GM23338 (cell line): Measurements from ENCODE around the gene FAM241A. TPM values are rescaled to one million over a fixed set of nuclear protein-coding genes. Genes with fewer than 3 reads are reported as not detected.

Experiments used
- ATAC-seq: fragments of 200-7000 bp; cut with Tn5 transposase; 3 replicates; pipeline ENCODE4 v1.9.1; 2020
- DNase-seq: peaks from one replicate; pipeline ENCODE4 v3.0.0-alpha.2; 2015; ENCODE audit warnings: low spot score
- H2AFZ ChIP-seq: fragments of 200-600 bp; sonication (generic); 2 replicates; pipeline ENCODE4 v1.8.0; 2016; ENCODE audit warnings: antibody characterized with exemption, mild to moderate bottlenecking, moderate library complexity
- H3F3A ChIP-seq: fragments of 200-600 bp; sonication (generic); replicated peaks from 2 replicates; pipeline ENCODE4 v1.8.0; 2017; ENCODE audit warnings: antibody characterized with exemption, mixed run types, low read depth
- H3K27ac ChIP-seq: fragments of 200-600 bp; sonication (generic); 2 replicates; pipeline ENCODE4 v1.6.1; 2016; ENCODE audit warnings: low read depth
- H3K27me3 ChIP-seq: fragments of 200-600 bp; sonication (generic); 2 replicates; pipeline ENCODE4 v1.8.0; 2016; ENCODE audit warnings: mild to moderate bottlenecking, mixed run types, moderate library complexity; ENCODE audit not compliant: insufficient read depth
- H3K36me3 ChIP-seq: fragments of 200-600 bp; sonication (generic); 2 replicates; pipeline ENCODE4 v1.8.0; 2016; ENCODE audit warnings: mild to moderate bottlenecking; ENCODE audit not compliant: insufficient read depth
- H3K4me1 ChIP-seq: fragments of 200-600 bp; sonication (generic); 2 replicates; pipeline ENCODE4 v1.8.0; 2016; ENCODE audit warnings: mild to moderate bottlenecking, moderate library complexity; ENCODE audit not compliant: insufficient read depth
- H3K4me2 ChIP-seq: fragments of 200-600 bp; sonication (generic); 2 replicates; pipeline ENCODE4 v1.7.1; 2017; ENCODE audit warnings: mixed run types
- H3K4me3 ChIP-seq: fragments of 200-600 bp; sonication (generic); 2 replicates; pipeline ENCODE4 v1.6.1; 2016; ENCODE audit warnings: mixed run types
- H3K79me2 ChIP-seq: fragments of 200-600 bp; sonication (generic); replicated peaks from 2 replicates; pipeline ENCODE4 v1.8.0; 2017; ENCODE audit warnings: mild to moderate bottlenecking; ENCODE audit not compliant: insufficient read depth
- H3K9me2 ChIP-seq: fragments of 200-600 bp; sonication (generic); 2 replicates; pipeline ENCODE4 v1.8.0; 2017; ENCODE audit not compliant: insufficient read depth
- H4K20me1 ChIP-seq: fragments of 200-600 bp; sonication (generic); replicated peaks from 2 replicates; pipeline ENCODE4 v1.8.0; 2017; ENCODE audit warnings: mild to moderate bottlenecking; ENCODE audit not compliant: insufficient read depth
- H3K27ac Mint-ChIP-seq: 2 replicates; pipeline ENCODE4 v1.8.0; 2020; ENCODE audit warnings: inconsistent platforms, mild to moderate bottlenecking, moderate library complexity, mixed read lengths
- H3K27me3 Mint-ChIP-seq: 3 replicates; pipeline ENCODE4 v1.8.0; 2022; ENCODE audit warnings: low read depth, mild to moderate bottlenecking, moderate library complexity, mixed read lengths, inconsistent platforms; ENCODE audit not compliant: insufficient read depth, poor library complexity
- H3K36me3 Mint-ChIP-seq: 3 replicates; pipeline ENCODE4 v1.8.0; 2021; ENCODE audit warnings: low read depth, mild to moderate bottlenecking, inconsistent platforms, moderate library complexity, mixed read lengths
- H3K4me1 Mint-ChIP-seq: 3 replicates; pipeline ENCODE4 v1.8.0; 2020; ENCODE audit warnings: mild to moderate bottlenecking, inconsistent platforms, mixed read lengths
- H3K4me3 Mint-ChIP-seq: 3 replicates; pipeline ENCODE4 v1.8.0; 2021; ENCODE audit warnings: moderate library complexity, mild to moderate bottlenecking, inconsistent platforms, mixed read lengths
- H3K9me3 Mint-ChIP-seq: 3 replicates; pipeline ENCODE4 v1.8.0; 2020; ENCODE audit warnings: moderate library complexity, mild to moderate bottlenecking, inconsistent platforms, mixed read lengths
- CREB1 ChIP-seq: fragments of 250-450 bp; sonication (Bioruptor Pico); IDR thresholded peaks from 2 replicates; pipeline ENCODE4 v1.5.0; 2020; ENCODE audit warnings: low read depth, mild to moderate bottlenecking, moderate library complexity
- EZH2 ChIP-seq: fragments of 200-600 bp; sonication (generic); IDR thresholded peaks from one replicate; pipeline ENCODE4 v1.8.0; 2017; ENCODE audit warnings: antibody characterized with exemption, mild to moderate bottlenecking, low read depth; ENCODE audit not compliant: unreplicated experiment
- EZH2phosphoT487 ChIP-seq: fragments of 200-600 bp; sonication (generic); IDR thresholded peaks from one replicate; pipeline ENCODE4 v1.8.1; 2018; ENCODE audit warnings: antibody characterized with exemption; ENCODE audit not compliant: unreplicated experiment
- JUNB ChIP-seq: IDR thresholded peaks from one replicate; pipeline ENCODE4 v1.6.1; 2016; ENCODE audit warnings: antibody characterized with exemption; ENCODE audit not compliant: unreplicated experiment
- NANOG ChIP-seq: IDR thresholded peaks from 2 replicates; pipeline ENCODE4 v1.6.1; 2016; ENCODE audit warnings: antibody characterized with exemption, borderline replicate concordance
- POLR2AphosphoS5 ChIP-seq: IDR thresholded peaks from 2 replicates; pipeline ENCODE4 v1.6.1; 2016; ENCODE audit warnings: antibody characterized with exemption, low read depth
- STAT1 ChIP-seq: IDR thresholded peaks from one replicate; pipeline ENCODE4 v1.6.1; 2016; ENCODE audit warnings: antibody characterized with exemption; ENCODE audit not compliant: unreplicated experiment
- ZNF331 ChIP-seq: fragments of 250-450 bp; sonication (Bioruptor Pico); IDR thresholded peaks from 2 replicates; pipeline ENCODE4 v1.5.0; 2020; ENCODE audit warnings: low read depth, mild to moderate bottlenecking, moderate library complexity
- ZNF462 ChIP-seq: fragments of 250-450 bp; sonication (Bioruptor Pico); IDR thresholded peaks from 2 replicates; pipeline ENCODE4 v1.5.0; 2020; ENCODE audit warnings: mild to moderate bottlenecking, moderate library complexity
- polyA plus RNA-seq: library from polyadenylated mRNA; unstranded; fragments of >200 nt; fragmentation: Nextera tagmentation; extraction: Ambion mirVana; gene quantifications from 2 replicates; pipeline ENCODE4 v1.2.1, GENCODE V29; 2016
- total RNA-seq: library from RNA; depleted of rRNA; stranded (reverse); fragments of >200 nt; shearing (Covaris generic); gene quantifications from 2 replicates; pipeline ENCODE4 v1.2.3, GENCODE V29; 2014
- TF ChIP-seq, protein P1 (sequence below): IDR thresholded peaks from one replicate; pipeline ENCODE4 v1.6.1; 2018; ENCODE audit warnings: antibody characterized with exemption; ENCODE audit not compliant: unreplicated experiment
- TF ChIP-seq, protein P2 (sequence below): IDR thresholded peaks from 2 replicates; pipeline ENCODE4 v1.6.1; 2016; ENCODE audit warnings: antibody characterized with exemption
- TF ChIP-seq, protein P3 (sequence below), 2 experiments: fragments of 200-600 bp in 1 of 2; sonication (generic) in 1 of 2; conservative IDR thresholded peaks; 2 replicates each; pipeline versions ENCODE4 v1.5.1 to v1.6.1; 2016 to 2017; ENCODE audit warnings: antibody characterized with exemption in 2 of 2, low read depth in 2 of 2, mild to moderate bottlenecking in 2 of 2, moderate library complexity in 1 of 2

Gene FAM241A
- total and polyA plus RNA-seq, 2 experiments from 2014 or later = 0.58 to 0.63 TPM

GRCh38 chr4:112113864-112114263, 31.4 kb upstream of the FAM241A start:
- H3K9me3 Mint-ChIP-seq = no peaks in the 10 kb centered on the region
- no peak overlapping the region for H3K4me3 Mint-ChIP-seq
- H3K36me3 Mint-ChIP-seq = no peaks in the 10 kb centered on the region
- no peak overlapping the region for H3K4me3 ChIP-seq
- H3K4me1 ChIP-seq = no peaks in the 10 kb centered on the region
- no peak overlapping the region for H2AFZ ChIP-seq
- no peaks in the 10 kb centered on the region for H3K79me2 ChIP-seq
- no peak overlapping the region for H3K27ac Mint-ChIP-seq
- no peaks in the 10 kb centered on the region for H3K36me3 ChIP-seq
- H3K9me2 ChIP-seq = no peaks in the 10 kb centered on the region
- no peak overlapping the region for H3K27ac ChIP-seq
- ATAC-seq (no peak), DNase-seq (no peak)
- no peak overlapping the region for H3K4me2 ChIP-seq
- no peaks in the 10 kb centered on the region for H3K4me1 Mint-ChIP-seq
- no peaks in the 10 kb centered on the region for H3K27me3 Mint-ChIP-seq
- no peaks in the 10 kb centered on the region for H4K20me1 ChIP-seq
- TF ChIP-seq STAT1 = no peak
- no peak for TF ChIP-seq CREB1 (CRISPR knock-in tag)
- TF ChIP-seq, protein P1, sequence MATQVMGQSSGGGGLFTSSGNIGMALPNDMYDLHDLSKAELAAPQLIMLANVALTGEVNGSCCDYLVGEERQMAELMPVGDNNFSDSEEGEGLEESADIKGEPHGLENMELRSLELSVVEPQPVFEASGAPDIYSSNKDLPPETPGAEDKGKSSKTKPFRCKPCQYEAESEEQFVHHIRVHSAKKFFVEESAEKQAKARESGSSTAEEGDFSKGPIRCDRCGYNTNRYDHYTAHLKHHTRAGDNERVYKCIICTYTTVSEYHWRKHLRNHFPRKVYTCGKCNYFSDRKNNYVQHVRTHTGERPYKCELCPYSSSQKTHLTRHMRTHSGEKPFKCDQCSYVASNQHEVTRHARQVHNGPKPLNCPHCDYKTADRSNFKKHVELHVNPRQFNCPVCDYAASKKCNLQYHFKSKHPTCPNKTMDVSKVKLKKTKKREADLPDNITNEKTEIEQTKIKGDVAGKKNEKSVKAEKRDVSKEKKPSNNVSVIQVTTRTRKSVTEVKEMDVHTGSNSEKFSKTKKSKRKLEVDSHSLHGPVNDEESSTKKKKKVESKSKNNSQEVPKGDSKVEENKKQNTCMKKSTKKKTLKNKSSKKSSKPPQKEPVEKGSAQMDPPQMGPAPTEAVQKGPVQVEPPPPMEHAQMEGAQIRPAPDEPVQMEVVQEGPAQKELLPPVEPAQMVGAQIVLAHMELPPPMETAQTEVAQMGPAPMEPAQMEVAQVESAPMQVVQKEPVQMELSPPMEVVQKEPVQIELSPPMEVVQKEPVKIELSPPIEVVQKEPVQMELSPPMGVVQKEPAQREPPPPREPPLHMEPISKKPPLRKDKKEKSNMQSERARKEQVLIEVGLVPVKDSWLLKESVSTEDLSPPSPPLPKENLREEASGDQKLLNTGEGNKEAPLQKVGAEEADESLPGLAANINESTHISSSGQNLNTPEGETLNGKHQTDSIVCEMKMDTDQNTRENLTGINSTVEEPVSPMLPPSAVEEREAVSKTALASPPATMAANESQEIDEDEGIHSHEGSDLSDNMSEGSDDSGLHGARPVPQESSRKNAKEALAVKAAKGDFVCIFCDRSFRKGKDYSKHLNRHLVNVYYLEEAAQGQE = no peak
- TF ChIP-seq JUNB = no peak
- no peak for TF ChIP-seq ZNF331
- no peak for TF ChIP-seq NANOG
- TF ChIP-seq, protein P2, sequence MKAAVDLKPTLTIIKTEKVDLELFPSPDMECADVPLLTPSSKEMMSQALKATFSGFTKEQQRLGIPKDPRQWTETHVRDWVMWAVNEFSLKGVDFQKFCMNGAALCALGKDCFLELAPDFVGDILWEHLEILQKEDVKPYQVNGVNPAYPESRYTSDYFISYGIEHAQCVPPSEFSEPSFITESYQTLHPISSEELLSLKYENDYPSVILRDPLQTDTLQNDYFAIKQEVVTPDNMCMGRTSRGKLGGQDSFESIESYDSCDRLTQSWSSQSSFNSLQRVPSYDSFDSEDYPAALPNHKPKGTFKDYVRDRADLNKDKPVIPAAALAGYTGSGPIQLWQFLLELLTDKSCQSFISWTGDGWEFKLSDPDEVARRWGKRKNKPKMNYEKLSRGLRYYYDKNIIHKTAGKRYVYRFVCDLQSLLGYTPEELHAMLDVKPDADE = no peak
- TF ChIP-seq ZNF462 (CRISPR knock-in tag) = no peak
- TF ChIP-seq, protein P3, sequence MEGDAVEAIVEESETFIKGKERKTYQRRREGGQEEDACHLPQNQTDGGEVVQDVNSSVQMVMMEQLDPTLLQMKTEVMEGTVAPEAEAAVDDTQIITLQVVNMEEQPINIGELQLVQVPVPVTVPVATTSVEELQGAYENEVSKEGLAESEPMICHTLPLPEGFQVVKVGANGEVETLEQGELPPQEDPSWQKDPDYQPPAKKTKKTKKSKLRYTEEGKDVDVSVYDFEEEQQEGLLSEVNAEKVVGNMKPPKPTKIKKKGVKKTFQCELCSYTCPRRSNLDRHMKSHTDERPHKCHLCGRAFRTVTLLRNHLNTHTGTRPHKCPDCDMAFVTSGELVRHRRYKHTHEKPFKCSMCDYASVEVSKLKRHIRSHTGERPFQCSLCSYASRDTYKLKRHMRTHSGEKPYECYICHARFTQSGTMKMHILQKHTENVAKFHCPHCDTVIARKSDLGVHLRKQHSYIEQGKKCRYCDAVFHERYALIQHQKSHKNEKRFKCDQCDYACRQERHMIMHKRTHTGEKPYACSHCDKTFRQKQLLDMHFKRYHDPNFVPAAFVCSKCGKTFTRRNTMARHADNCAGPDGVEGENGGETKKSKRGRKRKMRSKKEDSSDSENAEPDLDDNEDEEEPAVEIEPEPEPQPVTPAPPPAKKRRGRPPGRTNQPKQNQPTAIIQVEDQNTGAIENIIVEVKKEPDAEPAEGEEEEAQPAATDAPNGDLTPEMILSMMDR (conservative IDR thresholded peaks at IDR 0.05; ENCODE audit: low read depth in 2 of 2) = no peak
- TF ChIP-seq EZH2 = no peak
- no peak for TF ChIP-seq POLR2AphosphoS5
- TF ChIP-seq EZH2phosphoT487 = no peak
- H3F3A ChIP-seq = no peaks in the 10 kb centered on the region
- no peaks in the 10 kb centered on the region for H3K27me3 ChIP-seq
